GM12801 (cell line): ENCODE results near the gene CDC20.

Source experiments
- TF ChIP-seq, protein P1 (sequence below): IDR thresholded peaks from one replicate; pipeline ENCODE4 v1.5.1; 2011; ENCODE audit warnings: control low read depth; ENCODE audit not compliant: insufficient read length; ENCODE audit errors: extremely low read depth

The CDC20 gene

DNA sequence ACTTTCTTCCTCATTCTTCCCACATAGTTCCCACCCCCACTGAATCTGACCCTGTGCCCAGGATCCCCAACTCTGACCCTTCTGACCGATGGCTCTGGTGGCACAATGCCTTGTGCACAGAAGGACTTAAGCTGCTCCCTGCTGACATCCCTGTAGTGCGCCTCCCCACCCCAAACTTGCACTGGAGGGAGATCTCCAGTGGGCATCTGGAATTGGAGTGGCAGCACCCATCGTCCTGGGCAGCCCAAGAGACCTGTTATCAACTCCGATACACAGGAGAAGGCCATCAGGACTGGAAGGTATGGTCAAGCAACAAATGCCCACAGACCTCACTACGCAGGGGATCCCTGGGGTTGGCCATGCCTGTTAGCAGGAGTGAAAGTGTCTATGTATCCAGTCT lies 12.1 kb upstream of the CDC20 start:
- TF ChIP-seq, protein P1, sequence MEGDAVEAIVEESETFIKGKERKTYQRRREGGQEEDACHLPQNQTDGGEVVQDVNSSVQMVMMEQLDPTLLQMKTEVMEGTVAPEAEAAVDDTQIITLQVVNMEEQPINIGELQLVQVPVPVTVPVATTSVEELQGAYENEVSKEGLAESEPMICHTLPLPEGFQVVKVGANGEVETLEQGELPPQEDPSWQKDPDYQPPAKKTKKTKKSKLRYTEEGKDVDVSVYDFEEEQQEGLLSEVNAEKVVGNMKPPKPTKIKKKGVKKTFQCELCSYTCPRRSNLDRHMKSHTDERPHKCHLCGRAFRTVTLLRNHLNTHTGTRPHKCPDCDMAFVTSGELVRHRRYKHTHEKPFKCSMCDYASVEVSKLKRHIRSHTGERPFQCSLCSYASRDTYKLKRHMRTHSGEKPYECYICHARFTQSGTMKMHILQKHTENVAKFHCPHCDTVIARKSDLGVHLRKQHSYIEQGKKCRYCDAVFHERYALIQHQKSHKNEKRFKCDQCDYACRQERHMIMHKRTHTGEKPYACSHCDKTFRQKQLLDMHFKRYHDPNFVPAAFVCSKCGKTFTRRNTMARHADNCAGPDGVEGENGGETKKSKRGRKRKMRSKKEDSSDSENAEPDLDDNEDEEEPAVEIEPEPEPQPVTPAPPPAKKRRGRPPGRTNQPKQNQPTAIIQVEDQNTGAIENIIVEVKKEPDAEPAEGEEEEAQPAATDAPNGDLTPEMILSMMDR, result no peak

- TF ChIP-seq, protein P1, result no peak
Observed at GRCh38 chr1:43348343-43348808, 10.4 kb upstream of the CDC20 start.

DNA sequence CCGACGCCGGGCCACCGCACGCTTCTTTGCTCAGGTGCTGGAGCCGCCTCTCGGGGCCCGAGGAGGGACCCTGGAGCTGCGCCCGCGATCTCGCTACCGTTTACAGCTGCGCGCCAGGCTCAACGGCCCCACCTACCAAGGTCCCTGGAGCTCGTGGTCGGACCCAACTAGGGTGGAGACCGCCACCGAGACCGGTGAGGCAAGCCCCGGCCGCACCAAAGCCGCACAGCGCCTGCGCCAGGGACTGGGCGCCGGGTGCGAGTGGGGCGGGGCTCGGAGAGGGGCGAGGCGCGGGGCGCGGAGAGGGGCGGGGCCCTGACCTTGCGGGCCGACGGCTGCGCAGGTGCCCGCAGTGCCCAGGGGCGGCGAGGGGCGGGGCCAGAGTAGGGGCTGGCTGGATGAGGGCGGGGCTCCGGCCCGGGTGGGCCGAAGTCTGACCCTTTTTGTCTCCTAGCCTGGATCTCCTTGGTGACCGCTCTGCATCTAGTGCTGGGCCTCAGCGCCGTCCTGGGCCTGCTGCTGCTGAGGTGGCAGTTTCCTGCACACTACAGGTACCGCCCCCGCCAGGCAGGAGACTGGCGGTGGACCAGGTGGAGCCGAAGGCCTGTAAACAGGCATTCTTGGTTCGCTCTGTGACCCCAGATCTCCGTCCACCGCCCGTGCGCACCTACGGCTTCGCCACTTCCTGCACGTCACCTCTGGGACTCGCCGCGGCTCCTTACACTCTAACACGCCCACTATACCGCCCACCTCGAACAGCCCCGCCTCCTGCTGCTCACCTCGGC lies 9.8 kb upstream of the CDC20 start:
- TF ChIP-seq, protein P1, result no peak

DNA sequence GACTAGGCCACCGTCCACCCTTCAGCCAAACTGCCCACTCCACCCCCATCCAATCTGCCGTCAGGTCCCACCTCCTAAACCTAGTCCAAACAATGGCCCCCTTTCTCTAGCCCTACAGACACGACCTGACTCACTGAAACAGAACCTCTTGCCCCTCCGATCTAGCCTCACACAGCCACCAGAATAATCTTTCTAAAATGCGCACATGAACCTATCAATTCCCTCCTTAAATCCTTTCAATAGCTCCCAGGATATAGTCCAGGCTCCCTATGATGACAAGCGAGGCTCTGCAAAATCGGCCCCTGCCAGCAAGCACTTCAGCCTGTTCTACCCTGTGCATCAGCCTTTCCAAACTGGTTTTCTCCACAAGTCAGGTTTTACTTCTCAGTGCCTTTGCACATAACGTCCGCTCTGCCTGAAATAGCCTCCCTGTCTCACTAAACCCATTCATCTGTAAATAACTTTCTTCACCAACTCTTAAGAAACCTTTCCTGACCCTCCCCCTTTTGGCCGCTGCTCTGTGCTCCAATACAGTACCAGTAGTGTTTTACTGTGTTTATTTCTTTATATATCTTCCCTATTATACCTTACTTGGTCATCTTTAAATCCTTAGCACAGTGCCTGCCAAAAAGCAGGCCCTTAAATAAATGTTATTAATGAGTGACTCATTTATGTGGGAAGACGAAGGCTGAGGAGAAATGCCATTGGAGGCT lies 9.0 kb upstream of the CDC20 start:
- TF ChIP-seq, protein P1, result no peak

GRCh38 chr1:43350976-43351375 lies 7.8 kb upstream of the CDC20 start:
- TF ChIP-seq, protein P1, result no peak

- TF ChIP-seq, protein P1, result no peak
Observed at GRCh38 chr1:43351421-43352350, 7.1 kb upstream of the CDC20 start.

DNA sequence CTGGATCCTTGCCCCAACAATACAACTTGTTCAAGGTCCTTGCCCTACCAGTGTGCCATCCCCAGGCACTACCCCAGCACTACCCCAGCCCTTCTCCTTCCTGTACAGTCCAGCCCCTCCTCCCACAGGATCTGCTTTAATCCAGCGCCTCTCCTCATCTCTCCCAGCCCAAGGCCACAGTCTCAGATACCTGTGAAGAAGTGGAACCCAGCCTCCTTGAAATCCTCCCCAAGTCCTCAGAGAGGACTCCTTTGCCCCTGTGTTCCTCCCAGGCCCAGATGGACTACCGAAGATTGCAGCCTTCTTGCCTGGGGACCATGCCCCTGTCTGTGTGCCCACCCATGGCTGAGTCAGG lies 6.5 kb upstream of the CDC20 start:
- TF ChIP-seq, protein P1, result no peak
